ENCODE measurements around the gene MORN1. TPM values are rescaled to one million over a fixed set of nuclear protein-coding genes. Genes with fewer than 3 reads are reported as not detected.

MORN1 gene
- total and polyA plus RNA-seq, 10 of the 15 experiments (the other 5 are each of a cell fraction or from before 2014, with no cell fraction given): 0.76 to 7.9 (median 5.5) TPM

GRCh38 chr1:2393471-2393877 lies 2.1 kb upstream of the MORN1 start:
- in situ Hi-C loops (cut with MboI): no loop called here

GRCh38 chr1:2392686-2393085 lies 1.3 kb upstream of the MORN1 start:
- Histone ChIP-seq H2AFZ (ENCODE audit: control insufficient read depth, low read depth, low read length) (no peak overlapping the region), H3K4me1 (ENCODE audit: control insufficient read depth, insufficient read depth, low read length) (peaks cover 34% of the 10 kb centered on the region), H4K20me1 (ENCODE audit: control insufficient read depth, insufficient read depth) (no peaks in the 10 kb centered on the region), H3K36me3 (ENCODE audit: control insufficient read depth in 2 of 2, insufficient read depth in 2 of 2, low read length in 1 of 2) (peaks cover 8 to 15% of the 10 kb centered on the region in 2 experiments), H3K4me2 (ENCODE audit: control insufficient read depth, insufficient read depth) (peak overlapping the region; percentile 95), H3K27ac (ENCODE audit: control insufficient read depth, insufficient read depth) (peak overlapping the region; percentile 71), H3K9ac (ENCODE audit: control insufficient read depth, insufficient read depth, low read length) (peak overlapping the region; percentile 92), H3K4me3 (peak overlapping the region; percentile 97), H3K9me3 (replicated peaks; ENCODE audit: control insufficient read depth, insufficient read depth, low read length) (no peaks in the 10 kb centered on the region), H3K79me2 (ENCODE audit: control insufficient read depth, insufficient read depth, low read length) (peaks cover 47% of the 10 kb centered on the region), H3K27me3 (replicated peaks in 1 of 2; ENCODE audit: control insufficient read depth in 2 of 2, insufficient read depth in 2 of 2, low read length in 1 of 2) (no peaks in the 10 kb centered on the region)
- DNase-seq (ENCODE audit: low read depth, low spot score) (no peak), FAIRE-seq (no peak), ATAC-seq (no peak)
- in situ Hi-C loops (cut with MboI) (no loop called here), intact Hi-C loops (cut with micrococcal nuclease; ENCODE audit: unreplicated experiment) (no loop called here)
- ChIA-PET CTCF (interaction anchor here (1.0 kb wide), 1 partner anchor 156 kb away, joined by 5 read pairs; no protein-coding TSS in a partner anchor), POLR2A (interaction anchor here (1.7 kb wide), 1 partner anchor 134 kb away, joined by 3 read pairs; the partner anchor contains the start of gene PANK4), RAD21 (ENCODE audit: unreplicated experiment) (interaction anchor here (1.9 kb wide), 1 partner anchor 156 kb away, joined by 12 read pairs; no protein-coding TSS in a partner anchor), SMC1A (ENCODE audit: uncharacterized antibody, unreplicated experiment) (no interaction called here)
- BruUV-seq (replicated peaks): no TSS peak
- WGBS (ENCODE audit: insufficient coverage, insufficient replicate concordance, low lambda C conversion rate, missing lambda C conversion rate): 46% methylated on average over 16 of the region's 16 CpGs
- TF ChIP-seq IRF3 (IDR thresholded peaks at IDR 0.05): no peak
- no peak for TF ChIP-seq JUNB (IDR thresholded peaks at IDR 0.05)
- no peak for TF ChIP-seq BCL11A (IDR thresholded peaks at IDR 0.05; ENCODE audit: low read depth, low read length)
- TF ChIP-seq GABPA (IDR thresholded peaks at IDR 0.05; ENCODE audit: low read depth): no peak
- TF ChIP-seq ZNF687 (IDR thresholded peaks at IDR 0.05): no peak
- TF ChIP-seq POU2F2 (IDR thresholded peaks at IDR 0.05; ENCODE audit: borderline replicate concordance, low read depth, low read length): no peak

More at GRCh38 chr1:2393471-2393877, 2.1 kb upstream of the MORN1 start:
- ATAC-seq (no peak), DNase-seq (ENCODE audit: low read depth, low spot score) (no peak), FAIRE-seq (no peak)
- H3K79me2 ChIP-seq (ENCODE audit: control insufficient read depth, insufficient read depth, low read length): peaks cover 45% of the 10 kb centered on the region
- H3K4me3 ChIP-seq: peak overlapping the region; percentile 22; the same call in 1 of the 2 replicates
- no peaks in the 10 kb centered on the region for H3K9me3 ChIP-seq (replicated peaks; ENCODE audit: control insufficient read depth, insufficient read depth, low read length)
- intact Hi-C loops (cut with micrococcal nuclease; ENCODE audit: unreplicated experiment): no loop called here
- peak overlapping the region; percentile 95; the same call in 1 of the 2 replicates for H3K4me2 ChIP-seq (ENCODE audit: control insufficient read depth, insufficient read depth)
- ChIA-PET RAD21 (ENCODE audit: unreplicated experiment) (interaction anchor here (0.7 to 1.0 kb wide), 2 partner anchors 153 to 164 kb away, joined by 3 read pairs; no protein-coding TSS in a partner anchor), SMC1A (ENCODE audit: uncharacterized antibody, unreplicated experiment) (no interaction called here), CTCF (interaction anchor here (0.6 to 1.0 kb wide), 2 partner anchors 155 to 393 kb away, joined by 3 to 5 read pairs; no protein-coding TSS in a partner anchor), POLR2A (no interaction called here)
- no peaks in the 10 kb centered on the region for H3K27me3 ChIP-seq (replicated peaks in 1 of 2; ENCODE audit: control insufficient read depth in 2 of 2, insufficient read depth in 2 of 2, low read length in 1 of 2)
- BruUV-seq (replicated peaks): no TSS peak
- peaks cover 10 to 15% of the 10 kb centered on the region in 2 experiments for H3K36me3 ChIP-seq (ENCODE audit: control insufficient read depth in 2 of 2, insufficient read depth in 2 of 2, low read length in 1 of 2)
- H2AFZ ChIP-seq (ENCODE audit: control insufficient read depth, low read depth, low read length): no peak overlapping the region
- no peak overlapping the region for H3K27ac ChIP-seq (ENCODE audit: control insufficient read depth, insufficient read depth)
- peaks cover 30% of the 10 kb centered on the region for H3K4me1 ChIP-seq (ENCODE audit: control insufficient read depth, insufficient read depth, low read length)
- 90% methylated on average over 9 of the region's 9 CpGs for WGBS (ENCODE audit: insufficient coverage, insufficient replicate concordance, low lambda C conversion rate, missing lambda C conversion rate)
- H3K9ac ChIP-seq (ENCODE audit: control insufficient read depth, insufficient read depth, low read length): no peak overlapping the region
- TF ChIP-seq POLR2A (IDR thresholded peaks at IDR 0.05; ENCODE audit: low read depth, low read length) (peak; percentile 1; the same call in 1 of the 2 replicates), IRF3 (IDR thresholded peaks at IDR 0.05) (no peak)
- H4K20me1 ChIP-seq (ENCODE audit: control insufficient read depth, insufficient read depth): no peaks in the 10 kb centered on the region

Data from GM12878 (cell line).